Measurements from ENCODE around the gene MAGI1. TPM values are rescaled to one million over a fixed set of nuclear protein-coding genes. Genes with fewer than 3 reads are reported as not detected.

MAGI1 gene
- total RNA-seq, 1 donor from 2014 or later = 21.9 TPM

DNA sequence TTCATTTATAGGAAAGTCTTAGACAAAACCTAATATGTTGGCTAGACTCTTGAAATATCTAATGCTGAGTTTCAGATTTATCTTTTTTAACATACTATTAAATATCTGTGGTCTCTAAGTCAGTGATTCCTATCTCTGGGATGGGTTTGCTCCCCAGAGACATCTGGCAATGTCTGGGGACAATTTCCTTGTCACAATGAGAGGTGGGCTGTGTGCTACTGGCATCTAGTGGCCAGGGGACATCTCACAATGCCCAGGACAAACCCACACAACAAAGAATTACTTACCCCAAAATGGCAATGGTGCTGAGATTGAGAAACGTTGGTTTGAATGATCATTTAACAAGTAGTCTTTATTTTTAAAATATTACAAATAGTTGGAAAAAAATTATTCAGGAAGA, 602.1 kb downstream of the MAGI1 start:
- no peak overlapping the region for H3K4me3 Mint-ChIP-seq (ENCODE audit: unreplicated experiment)
- no peak for DNase-seq (ENCODE audit: extremely low spot score, unreplicated experiment)
- H3K27ac Mint-ChIP-seq (ENCODE audit: unreplicated experiment) = no peak overlapping the region
- H3K36me3 Mint-ChIP-seq (ENCODE audit: unreplicated experiment) = peaks cover 7% of the 10 kb centered on the region
- TF ChIP-seq, protein P1, sequence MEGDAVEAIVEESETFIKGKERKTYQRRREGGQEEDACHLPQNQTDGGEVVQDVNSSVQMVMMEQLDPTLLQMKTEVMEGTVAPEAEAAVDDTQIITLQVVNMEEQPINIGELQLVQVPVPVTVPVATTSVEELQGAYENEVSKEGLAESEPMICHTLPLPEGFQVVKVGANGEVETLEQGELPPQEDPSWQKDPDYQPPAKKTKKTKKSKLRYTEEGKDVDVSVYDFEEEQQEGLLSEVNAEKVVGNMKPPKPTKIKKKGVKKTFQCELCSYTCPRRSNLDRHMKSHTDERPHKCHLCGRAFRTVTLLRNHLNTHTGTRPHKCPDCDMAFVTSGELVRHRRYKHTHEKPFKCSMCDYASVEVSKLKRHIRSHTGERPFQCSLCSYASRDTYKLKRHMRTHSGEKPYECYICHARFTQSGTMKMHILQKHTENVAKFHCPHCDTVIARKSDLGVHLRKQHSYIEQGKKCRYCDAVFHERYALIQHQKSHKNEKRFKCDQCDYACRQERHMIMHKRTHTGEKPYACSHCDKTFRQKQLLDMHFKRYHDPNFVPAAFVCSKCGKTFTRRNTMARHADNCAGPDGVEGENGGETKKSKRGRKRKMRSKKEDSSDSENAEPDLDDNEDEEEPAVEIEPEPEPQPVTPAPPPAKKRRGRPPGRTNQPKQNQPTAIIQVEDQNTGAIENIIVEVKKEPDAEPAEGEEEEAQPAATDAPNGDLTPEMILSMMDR (IDR thresholded peaks at IDR 0.05) = peak; percentile 54
- no peaks in the 10 kb centered on the region for H3K27me3 Mint-ChIP-seq (ENCODE audit: unreplicated experiment)
- H3K9me3 Mint-ChIP-seq (ENCODE audit: unreplicated experiment) = no peaks in the 10 kb centered on the region
- H3K4me1 Mint-ChIP-seq (ENCODE audit: unreplicated experiment) = peaks cover 2% of the 10 kb centered on the region

- Mint-ChIP-seq H3K9me3 (ENCODE audit: unreplicated experiment) (no peaks in the 10 kb centered on the region), H3K4me1 (ENCODE audit: unreplicated experiment) (no peaks in the 10 kb centered on the region), H3K4me3 (ENCODE audit: unreplicated experiment) (no peak overlapping the region), H3K36me3 (ENCODE audit: unreplicated experiment) (peaks cover 15% of the 10 kb centered on the region), H3K27ac (ENCODE audit: unreplicated experiment) (no peak overlapping the region), H3K27me3 (ENCODE audit: unreplicated experiment) (no peaks in the 10 kb centered on the region)
- no peak for DNase-seq (ENCODE audit: extremely low spot score, unreplicated experiment)
- TF ChIP-seq, protein P1 (IDR thresholded peaks at IDR 0.05) = no peak
These were observed 605.2 kb downstream of the MAGI1 start for GRCh38 chr3:65433480-65433879.

- Mint-ChIP-seq H3K4me3 (ENCODE audit: unreplicated experiment) (no peak overlapping the region), H3K27me3 (ENCODE audit: unreplicated experiment) (no peaks in the 10 kb centered on the region), H3K9me3 (ENCODE audit: unreplicated experiment) (no peaks in the 10 kb centered on the region), H3K27ac (ENCODE audit: unreplicated experiment) (no peak overlapping the region), H3K36me3 (ENCODE audit: unreplicated experiment) (peaks cover 12% of the 10 kb centered on the region), H3K4me1 (ENCODE audit: unreplicated experiment) (no peaks in the 10 kb centered on the region)
- no peak for DNase-seq (ENCODE audit: extremely low spot score, unreplicated experiment)
- TF ChIP-seq, protein P1 (IDR thresholded peaks at IDR 0.05) = no peak
These were observed 606.2 kb downstream of the MAGI1 start for GRCh38 chr3:65432388-65433003.

- H3K27ac Mint-ChIP-seq (ENCODE audit: unreplicated experiment) = no peak overlapping the region
- H3K4me1 Mint-ChIP-seq (ENCODE audit: unreplicated experiment) = no peaks in the 10 kb centered on the region
- no peaks in the 10 kb centered on the region for H3K27me3 Mint-ChIP-seq (ENCODE audit: unreplicated experiment)
- peaks cover 7% of the 10 kb centered on the region for H3K36me3 Mint-ChIP-seq (ENCODE audit: unreplicated experiment)
- no peaks in the 10 kb centered on the region for H3K9me3 Mint-ChIP-seq (ENCODE audit: unreplicated experiment)
- DNase-seq (ENCODE audit: extremely low spot score, unreplicated experiment) = no peak
- H3K4me3 Mint-ChIP-seq (ENCODE audit: unreplicated experiment) = no peak overlapping the region
- TF ChIP-seq, protein P1 (IDR thresholded peaks at IDR 0.05) = peak; percentile 52
These were observed 612.8 kb downstream of the MAGI1 start for GRCh38 chr3:65425880-65426279.

DNA sequence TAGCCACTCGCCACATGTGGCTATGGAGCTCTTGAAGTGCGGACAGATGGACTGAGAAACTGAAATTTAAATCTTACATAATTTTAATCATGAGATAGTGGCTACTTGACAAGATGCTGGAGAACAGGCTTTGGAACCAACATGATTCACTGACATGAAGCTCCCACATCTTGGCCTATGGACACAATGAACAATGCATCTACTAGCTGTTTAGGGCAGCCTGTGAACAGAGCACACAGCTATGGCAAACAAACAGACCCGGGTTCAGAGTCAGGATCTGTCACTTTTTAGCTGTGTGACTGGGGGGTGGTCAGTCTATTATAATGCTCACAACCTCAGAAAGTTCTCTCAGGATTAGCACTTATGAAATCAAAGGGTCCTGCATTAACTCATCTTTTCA, 616.6 kb downstream of the MAGI1 start:
- DNase-seq (ENCODE audit: extremely low spot score, unreplicated experiment) = no peak
- H3K36me3 Mint-ChIP-seq (ENCODE audit: unreplicated experiment) = no peaks in the 10 kb centered on the region
- H3K4me3 Mint-ChIP-seq (ENCODE audit: unreplicated experiment) = no peak overlapping the region
- H3K4me1 Mint-ChIP-seq (ENCODE audit: unreplicated experiment) = no peaks in the 10 kb centered on the region
- H3K9me3 Mint-ChIP-seq (ENCODE audit: unreplicated experiment) = no peaks in the 10 kb centered on the region
- no peak overlapping the region for H3K27ac Mint-ChIP-seq (ENCODE audit: unreplicated experiment)
- TF ChIP-seq, protein P1 (IDR thresholded peaks at IDR 0.05) = no peak
- H3K27me3 Mint-ChIP-seq (ENCODE audit: unreplicated experiment) = no peaks in the 10 kb centered on the region

All from osteocyte (in vitro differentiated cells).